Cardiac ventricle fibroblast (primary cell): ENCODE measurements around the gene COQ6. TPM values are rescaled to one million over a fixed set of nuclear protein-coding genes. Genes with fewer than 3 reads are reported as not detected.

Experiments
- total RNA-seq: library from RNA; depleted of rRNA; stranded (reverse); fragments of >200 nt; gene quantifications from 2 replicates; pipeline ENCODE4 v1.2.3, GENCODE V29; 2015

The COQ6 gene
- 29.1 and 31.6 TPM in 2 replicates for total RNA-seq

GRCh38 chr14:73949752-73950734, at the start of gene COQ6, which contains the start of gene FAM161B:
TSS of gene COQ6 (plus strand) at chr14:73950302. CDS start at chr14:73950333, 31 bp downstream.
TSS of gene FAM161B (minus strand) at chr14:73950094. CDS start at chr14:73950026, 68 bp downstream.

Other genes with a start within 250 kb of the COQ6 start
- gene PNMA1, start 235.9 kb upstream of the COQ6 start, total RNA-seq: 37.4 and 46.5 TPM in 2 replicates
- gene PTGR2, start 98.5 kb upstream of the COQ6 start, total RNA-seq: 4.9 and 10.3 TPM in 2 replicates
- 24.8 and 47.4 TPM in 2 replicates for gene ZNF410, start 63.4 kb upstream of the COQ6 start, total RNA-seq
- gene FAM161B, start 208 bp upstream of the COQ6 start, total RNA-seq: 3.1 and 3.9 TPM in 2 replicates
- gene ENTPD5, start 69.0 kb downstream of the COQ6 start, total RNA-seq: 5.9 and 6.1 TPM in 2 replicates
- 5.8 and 6.2 TPM in 2 replicates for gene BBOF1, start 69.0 kb downstream of the COQ6 start, total RNA-seq
- gene ALDH6A1, start 134.2 kb downstream of the COQ6 start, total RNA-seq: 31.3 and 32.1 TPM in 2 replicates
- gene LIN52, start 134.7 kb downstream of the COQ6 start, total RNA-seq: 4.6 and 8.5 TPM in 2 replicates